HFFc6 (cell line): ENCODE data around the gene STIM1. TPM values are rescaled to one million over a fixed set of nuclear protein-coding genes. Genes with fewer than 3 reads are reported as not detected.

Experiments
- DNase-seq: peaks from one replicate; pipeline ENCODE4 v3.0.0-alpha.2; 2018
- H3K27ac Mint-ChIP-seq: 2 replicates; pipeline ENCODE4 v1.8.0; 2020; ENCODE audit warnings: mild to moderate bottlenecking, mixed read lengths
- H3K27me3 Mint-ChIP-seq: 2 replicates; pipeline ENCODE4 v1.8.0; 2021; ENCODE audit warnings: mild to moderate bottlenecking, moderate library complexity, mixed read lengths; ENCODE audit not compliant: insufficient read depth
- H3K36me3 Mint-ChIP-seq: 2 replicates; pipeline ENCODE4 v1.8.0; 2021; ENCODE audit warnings: low read depth, mixed read lengths
- H3K4me1 Mint-ChIP-seq: 2 replicates; pipeline ENCODE4 v1.8.0; 2020; ENCODE audit warnings: low read depth, mixed read lengths
- H3K4me3 Mint-ChIP-seq: 2 replicates; pipeline ENCODE4 v1.8.0; 2020; ENCODE audit warnings: mild to moderate bottlenecking, moderate library complexity, mixed read lengths
- H3K9me3 Mint-ChIP-seq: 2 replicates; pipeline ENCODE4 v1.8.0; 2020; ENCODE audit warnings: mild to moderate bottlenecking, mixed read lengths
- total RNA-seq, 6 experiments: library from RNA; stranded (reverse); fragmentation: NEBNext Ultra II Directional; extraction: Animal tissue kit (Norgen Biotek cat#: 25700); gene quantifications; 2 replicates in 1 of 6; 3 replicates in 5 of 6; pipeline ENCODE4 v1.2.3, GENCODE V29; 2021
- TF ChIP-seq, protein P1 (sequence below): fragments of 200-600 bp; sonication (generic); IDR thresholded peaks from 2 replicates; pipeline ENCODE4 v1.5.0; 2021; ENCODE audit warnings: antibody characterized with exemption, mild to moderate bottlenecking

The STIM1 gene
- total RNA-seq, 6 experiments from 2014 or later: 27.6 to 33.1 (median 30.7) TPM

DNA sequence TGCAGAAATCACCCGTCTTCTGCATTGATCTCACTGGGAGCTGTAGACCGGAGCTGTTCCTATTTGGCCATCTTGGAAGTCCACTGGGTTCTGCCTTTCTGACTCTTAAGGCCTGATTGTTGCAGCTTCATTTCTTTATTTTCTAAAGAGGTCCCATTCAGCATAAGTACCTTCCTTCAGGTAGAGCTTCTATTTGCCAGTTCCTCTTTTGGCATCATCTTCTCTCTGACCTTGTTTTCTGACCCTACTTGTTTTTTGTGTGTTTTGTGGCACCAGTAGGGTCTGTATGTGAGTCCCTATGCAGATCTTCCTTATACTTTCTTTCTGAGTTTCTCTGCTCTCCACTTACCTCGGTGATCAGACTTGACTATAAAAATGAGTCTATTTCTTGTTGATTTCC, 161.7 kb downstream of the STIM1 start:
- Mint-ChIP-seq H3K4me3 (no peak overlapping the region), H3K27ac (no peak overlapping the region), H3K4me1 (peaks cover 22% of the 10 kb centered on the region), H3K36me3 (no peaks in the 10 kb centered on the region; the same call in 1 of the 2 replicates), H3K27me3 (no peaks in the 10 kb centered on the region; the same call in 1 of the 2 replicates), H3K9me3 (no peaks in the 10 kb centered on the region)
- TF ChIP-seq, protein P1, sequence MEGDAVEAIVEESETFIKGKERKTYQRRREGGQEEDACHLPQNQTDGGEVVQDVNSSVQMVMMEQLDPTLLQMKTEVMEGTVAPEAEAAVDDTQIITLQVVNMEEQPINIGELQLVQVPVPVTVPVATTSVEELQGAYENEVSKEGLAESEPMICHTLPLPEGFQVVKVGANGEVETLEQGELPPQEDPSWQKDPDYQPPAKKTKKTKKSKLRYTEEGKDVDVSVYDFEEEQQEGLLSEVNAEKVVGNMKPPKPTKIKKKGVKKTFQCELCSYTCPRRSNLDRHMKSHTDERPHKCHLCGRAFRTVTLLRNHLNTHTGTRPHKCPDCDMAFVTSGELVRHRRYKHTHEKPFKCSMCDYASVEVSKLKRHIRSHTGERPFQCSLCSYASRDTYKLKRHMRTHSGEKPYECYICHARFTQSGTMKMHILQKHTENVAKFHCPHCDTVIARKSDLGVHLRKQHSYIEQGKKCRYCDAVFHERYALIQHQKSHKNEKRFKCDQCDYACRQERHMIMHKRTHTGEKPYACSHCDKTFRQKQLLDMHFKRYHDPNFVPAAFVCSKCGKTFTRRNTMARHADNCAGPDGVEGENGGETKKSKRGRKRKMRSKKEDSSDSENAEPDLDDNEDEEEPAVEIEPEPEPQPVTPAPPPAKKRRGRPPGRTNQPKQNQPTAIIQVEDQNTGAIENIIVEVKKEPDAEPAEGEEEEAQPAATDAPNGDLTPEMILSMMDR: no peak
- DNase-seq: no peak

DNA sequence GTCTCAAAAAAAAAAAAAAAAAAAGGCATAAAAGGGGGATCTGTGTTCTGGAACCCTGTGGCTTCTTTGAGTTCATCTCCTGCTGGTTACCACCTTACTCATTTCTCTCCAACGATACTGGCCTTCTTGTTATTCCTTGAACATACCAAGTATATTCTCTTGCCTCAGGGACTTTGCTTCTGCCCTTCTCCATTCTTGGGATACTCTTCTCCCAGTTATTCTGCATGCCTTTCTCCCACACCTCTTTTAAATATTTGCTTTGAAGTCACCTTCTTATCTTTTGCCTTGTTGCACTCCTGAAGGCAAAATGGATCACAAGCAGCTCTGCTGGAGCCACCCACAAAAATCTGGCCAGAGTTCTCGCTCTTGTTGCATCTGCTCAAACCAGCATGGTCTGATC, 163.2 kb downstream of the STIM1 start:
- no peak overlapping the region; the same call in 1 of the 2 replicates for H3K4me3 Mint-ChIP-seq
- 0 out of 2 replicates have a peak overlapping the region, but pooled peaks have one; percentile 12 for H3K27ac Mint-ChIP-seq
- TF ChIP-seq, protein P1: no peak
- peaks cover 22% of the 10 kb centered on the region for H3K4me1 Mint-ChIP-seq
- H3K36me3 Mint-ChIP-seq: no peaks in the 10 kb centered on the region; the same call in 1 of the 2 replicates
- DNase-seq: no peak
- no peaks in the 10 kb centered on the region; the same call in 1 of the 2 replicates for H3K27me3 Mint-ChIP-seq
- H3K9me3 Mint-ChIP-seq: no peaks in the 10 kb centered on the region

DNA sequence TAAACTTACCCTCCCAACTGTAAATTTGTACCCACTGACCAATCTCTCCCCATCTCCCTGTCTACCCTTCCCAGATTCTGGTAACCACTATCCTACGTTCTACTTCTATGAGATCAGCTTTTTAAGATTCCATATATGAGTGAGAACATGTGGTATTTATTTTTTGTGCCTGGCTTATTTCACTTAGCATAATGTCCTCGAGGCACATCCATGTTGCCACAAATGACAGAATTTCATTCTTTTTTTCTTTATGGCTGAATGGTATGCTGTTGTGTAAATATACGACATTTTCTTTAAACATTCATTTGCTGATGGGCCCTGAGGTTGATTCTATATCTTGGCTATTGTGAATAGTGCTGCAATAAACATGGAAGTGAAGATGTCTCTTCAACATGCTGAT, 164.4 kb downstream of the STIM1 start:
- H3K4me3 Mint-ChIP-seq: peak overlapping the region; percentile 11; the same call in 1 of the 2 replicates

DNA sequence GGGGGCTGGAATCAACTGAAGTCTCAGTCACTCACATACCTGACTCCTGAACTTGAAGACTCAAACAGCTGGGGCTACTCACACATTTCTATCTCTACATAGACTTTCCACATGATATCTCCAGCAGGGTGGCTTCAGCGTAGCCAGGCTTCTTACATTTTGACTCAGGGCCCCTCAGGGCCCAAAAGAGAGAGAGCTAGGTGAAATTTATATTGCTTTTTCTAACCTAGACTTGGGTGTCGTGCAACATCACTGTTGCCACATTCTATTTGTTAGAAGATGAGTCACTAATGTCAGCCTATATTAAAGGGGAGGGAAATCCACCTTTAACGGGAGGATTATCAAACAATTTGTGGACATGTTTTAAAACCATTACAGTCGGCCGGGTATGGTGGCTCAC, 167.2 kb downstream of the STIM1 start:
- H3K27ac Mint-ChIP-seq: no peak overlapping the region
- no peak overlapping the region for H3K4me3 Mint-ChIP-seq
- H3K4me1 Mint-ChIP-seq: peaks cover 48% of the 10 kb centered on the region
- TF ChIP-seq, protein P1: no peak
- no peaks in the 10 kb centered on the region for H3K9me3 Mint-ChIP-seq
- no peak for DNase-seq
- H3K36me3 Mint-ChIP-seq: peaks cover 13% of the 10 kb centered on the region; the same call in 1 of the 2 replicates
- H3K27me3 Mint-ChIP-seq: no peaks in the 10 kb centered on the region; the same call in 1 of the 2 replicates

More for the DNA sequence above, 164.4 kb downstream of the STIM1 start:
- no peaks in the 10 kb centered on the region; the same call in 1 of the 2 replicates for H3K27me3 Mint-ChIP-seq
- H3K36me3 Mint-ChIP-seq: peaks cover 6% of the 10 kb centered on the region
- peak overlapping the region; percentile 39 for H3K27ac Mint-ChIP-seq
- TF ChIP-seq, protein P1: no peak
- no peaks in the 10 kb centered on the region for H3K9me3 Mint-ChIP-seq
- DNase-seq: peak; percentile 18
- H3K4me1 Mint-ChIP-seq: peaks cover 28% of the 10 kb centered on the region

DNA sequence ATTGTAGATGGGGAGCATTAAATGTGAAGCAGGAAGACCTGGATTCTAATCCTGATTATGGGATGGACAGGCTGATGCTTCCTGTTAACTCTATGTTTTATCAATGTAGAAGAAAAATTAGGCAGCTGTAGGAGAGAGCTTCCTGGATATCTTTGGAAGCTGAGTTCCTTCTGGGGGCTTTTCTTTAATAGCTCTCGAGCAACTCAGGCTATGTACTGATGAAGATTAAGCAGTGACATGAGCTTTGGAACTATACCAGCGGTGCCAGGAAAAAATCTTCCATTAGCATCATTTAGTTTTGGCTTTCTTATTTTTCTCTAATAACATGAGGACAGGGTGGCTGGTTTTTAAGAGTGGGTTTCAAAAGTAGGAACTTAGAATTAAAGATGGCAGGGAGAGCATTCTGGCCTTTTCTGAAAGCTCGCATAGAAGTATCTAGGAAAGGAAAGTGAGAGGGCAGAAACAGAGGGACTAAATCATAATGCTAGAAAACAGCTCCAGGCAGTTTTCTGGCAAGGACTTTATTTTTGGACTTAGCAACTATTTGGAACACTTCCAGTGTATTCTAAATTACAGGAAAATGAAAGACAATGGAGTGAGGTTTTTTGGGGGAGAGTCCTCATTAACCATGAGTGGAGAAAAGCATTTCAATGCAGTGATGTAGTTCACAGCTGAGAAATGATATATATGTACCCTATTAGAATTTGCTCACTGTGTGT, 169.9 kb downstream of the STIM1 start:
- Mint-ChIP-seq H3K27ac (peak overlapping the region; percentile 52), H3K4me3 (0 out of 2 replicates have a peak overlapping the region, but pooled peaks have one; percentile 2), H3K27me3 (no peaks in the 10 kb centered on the region; the same call in 1 of the 2 replicates), H3K4me1 (peaks cover 31% of the 10 kb centered on the region), H3K9me3 (no peaks in the 10 kb centered on the region), H3K36me3 (peaks cover 13% of the 10 kb centered on the region; the same call in 1 of the 2 replicates)
- peak; percentile 52 for DNase-seq
- TF ChIP-seq, protein P1: no peak
